ENCODE measurements around the gene GNS. TPM values are rescaled to one million over a fixed set of nuclear protein-coding genes. Genes with fewer than 3 reads are reported as not detected.

The GNS gene
- total RNA-seq, 4 donors from 2014 or later, result 131 to 204 (median 172) TPM

DNA sequence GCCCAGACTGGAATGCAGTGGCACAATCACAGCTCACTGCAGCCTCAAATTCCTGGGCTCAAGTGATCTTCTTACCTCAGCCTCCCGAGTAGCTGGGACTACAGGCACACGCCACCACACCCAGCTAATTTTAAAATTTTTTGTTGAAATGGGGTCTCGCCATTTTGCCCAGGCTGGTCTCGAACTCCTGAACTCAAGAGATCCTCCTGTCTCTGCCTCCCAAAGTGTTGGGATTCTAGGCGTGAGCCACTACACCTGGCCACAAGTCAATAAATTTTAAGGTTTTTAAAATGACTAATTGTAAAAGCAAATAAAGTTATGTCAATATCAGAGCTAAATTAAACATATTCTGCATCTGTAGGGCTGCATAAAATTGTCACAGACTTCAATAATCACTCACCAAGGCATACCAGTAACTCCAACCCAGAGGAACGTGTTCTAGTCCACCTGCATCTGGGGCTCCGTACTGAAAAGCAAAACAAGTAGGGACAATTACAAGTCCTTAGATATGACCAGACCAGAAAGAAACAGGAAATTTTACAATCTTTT lies 13.9 kb downstream of the GNS start:
- ATAC-seq (ENCODE audit: low FRiP score), result no peak
- TF ChIP-seq, protein P1, sequence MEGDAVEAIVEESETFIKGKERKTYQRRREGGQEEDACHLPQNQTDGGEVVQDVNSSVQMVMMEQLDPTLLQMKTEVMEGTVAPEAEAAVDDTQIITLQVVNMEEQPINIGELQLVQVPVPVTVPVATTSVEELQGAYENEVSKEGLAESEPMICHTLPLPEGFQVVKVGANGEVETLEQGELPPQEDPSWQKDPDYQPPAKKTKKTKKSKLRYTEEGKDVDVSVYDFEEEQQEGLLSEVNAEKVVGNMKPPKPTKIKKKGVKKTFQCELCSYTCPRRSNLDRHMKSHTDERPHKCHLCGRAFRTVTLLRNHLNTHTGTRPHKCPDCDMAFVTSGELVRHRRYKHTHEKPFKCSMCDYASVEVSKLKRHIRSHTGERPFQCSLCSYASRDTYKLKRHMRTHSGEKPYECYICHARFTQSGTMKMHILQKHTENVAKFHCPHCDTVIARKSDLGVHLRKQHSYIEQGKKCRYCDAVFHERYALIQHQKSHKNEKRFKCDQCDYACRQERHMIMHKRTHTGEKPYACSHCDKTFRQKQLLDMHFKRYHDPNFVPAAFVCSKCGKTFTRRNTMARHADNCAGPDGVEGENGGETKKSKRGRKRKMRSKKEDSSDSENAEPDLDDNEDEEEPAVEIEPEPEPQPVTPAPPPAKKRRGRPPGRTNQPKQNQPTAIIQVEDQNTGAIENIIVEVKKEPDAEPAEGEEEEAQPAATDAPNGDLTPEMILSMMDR (IDR thresholded peaks at IDR 0.05), result no peak
- no peak for DNase-seq (ENCODE audit: low spot score)

DNA sequence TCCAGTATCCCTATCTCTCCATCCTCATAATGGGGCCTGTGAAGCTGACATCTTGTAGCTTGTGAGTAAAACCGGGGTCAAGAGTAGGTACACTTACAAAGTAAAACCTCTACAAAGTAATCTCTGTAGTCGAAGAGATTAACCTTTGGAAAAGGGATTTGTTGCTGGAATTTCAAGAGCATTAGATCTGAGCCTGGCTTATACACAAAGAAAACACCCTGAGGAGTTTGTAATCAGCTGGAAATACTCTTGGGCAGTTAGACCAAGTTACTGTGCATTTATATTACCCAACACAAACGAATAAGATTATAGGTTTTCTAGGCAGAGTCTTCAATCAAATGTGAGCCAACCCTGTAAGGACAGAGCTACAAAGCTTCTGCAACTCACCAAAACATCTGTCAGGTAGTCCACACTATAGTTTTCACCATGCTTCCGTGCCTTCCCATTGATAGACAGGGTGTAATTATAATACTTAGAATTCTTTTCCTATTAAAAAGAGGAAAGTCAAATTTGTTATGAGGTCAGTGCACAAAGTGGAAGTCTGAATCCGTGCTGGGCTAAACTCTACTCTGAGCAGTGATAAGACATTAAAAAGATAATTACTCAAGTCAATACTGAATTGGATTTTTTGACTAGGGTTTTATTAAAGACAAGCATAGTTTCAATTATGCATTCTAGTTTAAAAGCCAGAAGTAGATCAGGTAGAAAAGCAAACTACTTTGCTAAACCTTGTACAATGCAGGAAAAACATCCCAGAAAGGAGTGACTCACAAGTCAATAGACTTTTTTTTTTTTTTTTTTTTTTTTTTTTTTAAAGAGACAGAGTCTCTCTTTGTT lies 14.6 kb downstream of the GNS start:
- DNase-seq (ENCODE audit: low spot score) (no peak), ATAC-seq (ENCODE audit: low FRiP score) (peak; percentile 27)
- TF ChIP-seq, protein P1 (IDR thresholded peaks at IDR 0.05), result no peak

DNA sequence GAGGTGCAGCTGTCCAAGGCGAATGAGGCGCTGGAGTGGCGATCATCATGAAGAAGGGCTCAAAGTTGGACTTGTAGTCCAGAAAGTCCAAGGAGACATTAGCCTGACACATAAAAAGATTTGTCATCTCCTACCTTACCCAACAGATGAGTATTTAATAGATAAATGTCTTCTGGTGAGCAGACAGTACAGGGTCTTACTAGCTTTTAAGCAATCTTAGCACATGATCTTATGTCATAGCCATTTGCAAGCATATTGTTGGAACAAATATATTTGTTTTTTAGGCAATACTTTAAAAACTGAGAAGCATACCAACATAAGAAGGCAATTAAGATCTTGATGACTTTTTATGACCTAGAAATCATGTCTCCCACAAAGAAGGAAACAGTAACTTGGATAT lies 16.0 kb downstream of the GNS start:
- TF ChIP-seq, protein P1 (IDR thresholded peaks at IDR 0.05), result no peak
- ATAC-seq (ENCODE audit: low FRiP score) (no peak), DNase-seq (ENCODE audit: low spot score) (no peak)

DNA sequence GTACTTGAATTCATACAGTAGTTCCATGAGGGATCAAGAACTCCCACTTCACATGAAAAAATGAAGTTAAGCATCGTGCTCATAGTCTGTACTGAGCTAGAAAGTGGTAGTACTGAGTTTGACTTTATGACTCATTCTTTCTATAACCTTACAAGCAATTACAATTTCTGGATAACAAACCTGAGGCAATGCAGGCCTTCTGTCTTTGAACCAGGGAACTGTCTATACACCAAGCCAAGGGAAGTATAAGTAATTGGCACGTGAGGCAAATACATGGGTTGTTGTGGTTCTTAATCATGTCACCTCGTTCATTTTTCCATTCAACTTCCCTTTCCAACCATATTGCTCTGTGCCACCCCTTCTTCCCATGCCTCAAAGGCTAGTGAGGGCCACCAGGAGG lies 16.8 kb downstream of the GNS start:
- TF ChIP-seq, protein P1 (IDR thresholded peaks at IDR 0.05), result no peak
- DNase-seq (ENCODE audit: low spot score), result no peak
- ATAC-seq (ENCODE audit: low FRiP score), result no peak

DNA sequence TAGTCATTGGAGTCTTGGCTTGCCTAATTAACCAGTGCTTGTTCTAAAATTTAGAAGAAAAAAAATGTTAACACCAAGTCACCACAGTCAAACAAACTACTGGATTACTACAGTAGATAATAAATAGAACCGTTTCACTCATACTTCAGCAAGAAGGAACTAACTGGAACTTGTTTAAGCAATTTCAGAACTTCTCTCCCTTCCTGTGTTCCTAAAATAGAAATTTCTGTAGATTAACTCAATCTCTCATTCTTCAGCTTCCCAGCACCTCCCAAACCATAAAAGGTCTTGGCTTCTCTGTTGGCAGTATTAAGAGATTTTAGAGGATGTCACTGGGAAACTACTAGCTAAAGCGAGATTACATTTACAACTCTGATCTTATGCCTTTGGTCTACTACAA lies 18.6 kb downstream of the GNS start:
- no peak for DNase-seq (ENCODE audit: low spot score)
- TF ChIP-seq, protein P1 (IDR thresholded peaks at IDR 0.05), result no peak
- ATAC-seq (ENCODE audit: low FRiP score), result no peak

DNA sequence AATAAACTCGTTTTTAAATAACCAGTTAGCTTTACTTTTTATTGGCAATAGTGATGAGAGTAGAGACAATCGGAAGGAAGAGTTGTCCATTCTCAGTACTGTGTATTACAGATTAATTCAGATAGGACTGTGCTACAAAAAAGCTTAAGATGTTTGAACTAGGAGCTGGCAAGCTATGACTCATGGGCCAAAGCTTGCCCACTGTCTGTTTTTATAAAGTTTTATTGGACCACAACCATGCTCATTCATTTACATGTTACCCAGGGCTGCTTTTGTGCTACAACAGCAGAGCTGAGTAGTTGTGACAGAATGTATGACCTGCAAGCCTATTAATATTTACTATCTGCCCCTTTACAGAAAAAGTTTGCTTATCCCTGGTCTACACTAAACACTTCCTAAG lies 19.4 kb downstream of the GNS start:
- DNase-seq (ENCODE audit: low spot score) (no peak), ATAC-seq (ENCODE audit: low FRiP score) (no peak)
- TF ChIP-seq, protein P1 (IDR thresholded peaks at IDR 0.05), result no peak

DNA sequence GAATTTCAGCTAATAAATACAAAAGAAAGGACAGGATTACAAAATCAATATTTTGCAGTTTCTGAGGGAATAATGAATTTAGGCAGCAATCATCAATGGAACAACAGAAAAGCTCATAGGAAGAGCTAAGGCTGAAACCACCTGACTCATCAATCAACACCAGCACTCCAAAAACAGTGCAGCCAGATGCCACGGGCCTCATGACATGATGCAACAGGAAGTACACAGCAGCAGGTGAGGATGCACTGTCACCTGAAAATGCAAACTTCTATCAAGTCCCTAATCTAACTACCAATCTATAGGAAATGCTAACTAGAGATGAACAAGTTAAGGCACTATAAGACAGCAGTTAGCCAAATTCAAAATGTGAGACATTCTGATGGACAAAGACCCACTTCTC lies 21.7 kb downstream of the GNS start:
- no peak for ATAC-seq (ENCODE audit: low FRiP score)
- no peak for DNase-seq (ENCODE audit: low spot score)
- TF ChIP-seq, protein P1 (IDR thresholded peaks at IDR 0.05), result no peak

All from omental fat pad (tissue), 4 donors.